HG03095 (cell line): ENCODE measurements around the gene HOXB5.

Experiments used
- ATAC-seq: cut with Tn5 transposase; IDR thresholded peaks from one replicate; pipeline ENCODE4 v1.9.1; 2021; ENCODE audit warnings: moderate library complexity; ENCODE audit not compliant: unreplicated experiment

HOXB5 gene

GRCh38 chr17:48577330-48577945 is 16.1 kb downstream of the HOXB5 start:
- no peak for ATAC-seq

- no peak for ATAC-seq
Measured at GRCh38 chr17:48576479-48577309, 16.9 kb downstream of the HOXB5 start.

DNA sequence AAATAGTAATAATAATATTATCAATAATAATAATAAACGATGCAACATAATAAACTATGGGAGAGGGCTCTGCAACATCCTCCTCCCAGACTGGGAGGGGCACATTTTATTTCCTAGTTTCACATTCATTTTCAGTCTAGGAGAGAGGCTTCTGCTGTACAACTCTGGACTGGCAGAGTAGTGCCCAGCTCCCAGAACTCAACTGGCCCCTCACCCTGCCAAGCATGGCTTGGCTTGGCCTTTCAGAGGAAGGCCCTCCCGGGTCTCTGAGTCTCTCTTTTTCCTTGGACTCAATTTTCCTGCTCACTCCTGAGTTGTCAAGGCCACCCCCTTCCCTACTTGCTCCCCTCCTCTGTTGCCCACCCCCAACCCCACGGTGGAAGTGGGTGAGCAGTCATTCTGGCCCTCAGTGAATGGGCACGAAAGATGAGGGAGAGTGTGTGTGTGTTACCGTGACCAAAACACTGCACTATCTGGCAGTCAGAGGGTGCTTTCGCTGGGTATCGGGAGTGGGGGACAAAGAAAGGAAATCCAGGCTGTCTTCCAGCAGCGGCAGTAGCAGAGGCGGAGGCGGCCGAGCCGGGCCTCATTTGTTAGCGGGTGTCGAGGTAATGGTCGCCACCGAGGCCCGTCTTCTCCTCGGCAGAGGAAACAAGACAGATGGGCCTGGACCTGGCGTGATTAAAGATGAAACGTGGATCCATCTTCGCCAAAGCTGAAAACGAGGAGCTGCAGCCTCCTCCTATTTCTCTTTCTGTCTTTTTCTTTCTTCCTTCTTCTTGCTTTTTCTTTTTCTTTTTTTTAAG is 17.7 kb downstream of the HOXB5 start:
- ATAC-seq: no peak

DNA sequence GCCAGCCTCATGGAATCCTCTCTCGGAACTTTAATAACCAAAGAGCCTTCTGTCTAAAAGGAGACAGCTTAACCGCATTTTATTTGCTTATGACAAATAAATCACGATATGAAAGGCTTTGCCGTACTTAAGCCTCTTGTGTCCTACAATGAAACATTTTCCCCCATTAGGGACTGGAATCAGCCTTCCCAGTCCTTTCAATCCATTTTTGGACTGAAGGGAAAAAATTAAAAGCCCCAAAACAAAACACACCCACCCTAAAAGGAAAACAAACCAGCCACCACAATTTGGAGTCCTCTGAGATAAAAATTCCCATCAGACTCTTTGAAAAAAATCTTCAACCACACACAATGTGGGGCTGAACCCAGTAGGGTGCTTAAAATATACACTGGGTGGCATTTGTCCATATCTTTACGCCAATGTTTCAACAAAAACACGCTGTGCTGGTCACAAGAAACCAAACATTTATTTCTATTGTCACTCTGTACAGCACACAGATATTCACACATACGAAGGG is 18.5 kb downstream of the HOXB5 start:
- ATAC-seq: no peak

- ATAC-seq: no peak
Measured at GRCh38 chr17:48574505-48575065, 19.0 kb downstream of the HOXB5 start.

DNA sequence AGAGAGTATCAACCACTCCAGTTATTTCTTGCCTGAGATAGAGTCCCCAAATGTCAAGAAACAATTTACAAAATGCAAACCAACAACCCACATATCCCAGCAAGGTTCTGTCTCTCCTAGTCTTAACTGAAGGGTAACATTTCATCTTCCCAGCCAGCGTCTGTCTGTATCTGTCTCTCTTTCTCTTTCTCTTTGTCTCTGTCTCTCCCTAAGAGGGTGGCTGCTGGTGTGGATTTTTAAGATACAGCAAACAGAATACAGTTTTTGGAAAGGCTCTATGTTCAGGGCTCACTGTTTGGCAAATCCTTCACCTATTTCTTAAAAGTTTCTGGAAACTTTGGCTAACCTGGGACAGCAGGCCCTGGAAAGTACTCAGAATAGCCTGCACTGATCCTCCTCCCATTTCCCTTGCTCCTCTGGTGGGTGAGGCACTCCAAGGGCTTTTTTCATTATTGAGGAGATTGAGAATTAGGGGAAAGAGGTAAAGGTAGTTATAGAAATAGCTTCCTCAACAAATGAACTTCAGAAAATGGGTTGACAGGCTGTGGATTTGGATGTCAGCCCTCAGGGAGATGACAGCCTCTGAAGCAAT is 21.7 kb downstream of the HOXB5 start:
- ATAC-seq: no peak

GRCh38 chr17:48571024-48571818 is 22.4 kb downstream of the HOXB5 start:
- ATAC-seq: no peak

DNA sequence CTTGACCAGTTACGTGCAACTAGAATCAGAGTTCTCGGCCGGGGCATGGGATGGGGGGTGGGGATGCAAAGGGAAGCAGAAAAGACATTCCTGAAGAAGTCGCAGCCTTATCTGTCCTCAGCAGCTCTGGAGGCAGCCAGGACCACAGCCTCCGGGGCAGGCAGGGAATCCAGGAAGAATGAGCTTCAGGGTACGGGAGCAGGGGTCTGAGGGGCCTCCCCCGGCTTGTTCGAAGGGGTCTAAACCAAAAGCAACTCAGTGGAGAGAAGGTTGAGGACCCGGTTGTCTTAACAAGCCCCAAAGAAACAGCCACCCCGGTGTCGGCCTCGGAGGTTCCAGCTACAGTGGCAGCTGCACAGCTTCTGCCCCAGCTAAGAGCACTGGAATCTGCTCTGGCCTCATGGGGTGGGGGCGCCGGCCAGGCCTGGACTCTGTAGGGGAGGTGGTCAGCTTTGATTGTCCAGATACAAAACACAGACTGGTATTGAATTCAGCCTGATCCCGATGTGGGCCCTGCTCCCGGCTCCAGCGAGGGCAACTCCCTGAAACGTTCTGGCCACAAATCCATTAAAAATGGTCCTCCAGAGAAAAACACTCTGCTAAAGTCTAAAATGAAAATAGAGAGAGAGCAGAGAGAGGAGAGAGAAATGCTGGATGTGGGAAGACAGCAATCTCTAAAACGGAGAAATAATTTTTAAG is 23.1 kb downstream of the HOXB5 start:
- ATAC-seq: no peak

- no peak for ATAC-seq
Measured at GRCh38 chr17:48569674-48570324, 23.8 kb downstream of the HOXB5 start.

- no peak for ATAC-seq
Measured at GRCh38 chr17:48569240-48569582, 24.4 kb downstream of the HOXB5 start.

DNA sequence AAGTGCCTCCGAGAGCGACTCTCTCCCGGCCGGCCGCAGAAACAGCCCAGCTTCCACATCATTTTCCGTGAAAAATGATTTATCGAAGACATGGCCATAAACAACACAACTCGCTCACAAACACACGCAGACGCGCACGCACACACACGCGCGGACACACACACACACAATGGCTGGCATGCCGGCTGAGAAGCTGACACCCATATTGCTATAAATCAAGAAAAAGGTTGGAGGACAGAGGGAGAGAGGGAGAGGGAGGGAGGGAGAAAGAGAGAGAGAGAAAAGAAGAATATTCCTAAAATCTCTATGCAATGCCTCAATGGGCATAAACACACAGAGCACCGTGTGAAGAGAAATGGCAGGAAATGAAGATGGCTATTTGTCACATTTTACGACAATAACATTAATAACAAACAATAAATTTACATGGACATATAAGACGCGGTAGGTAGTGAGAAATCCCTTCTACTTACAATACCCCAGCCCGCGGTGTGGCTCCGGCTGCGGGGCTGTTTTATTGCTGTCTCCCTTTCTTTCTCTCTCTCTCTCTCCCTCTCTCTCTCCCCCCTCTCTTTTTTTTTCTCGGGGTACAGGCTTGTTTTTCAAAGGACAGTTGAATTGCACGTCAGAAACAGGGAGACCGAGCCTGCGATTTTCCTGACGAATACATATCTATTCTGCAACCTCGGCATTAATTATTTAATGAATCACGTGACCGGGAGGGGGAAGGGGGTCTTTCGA is 24.9 kb downstream of the HOXB5 start:
- ATAC-seq: no peak

- ATAC-seq: no peak
Measured at GRCh38 chr17:48567646-48568354, 25.8 kb downstream of the HOXB5 start.

DNA sequence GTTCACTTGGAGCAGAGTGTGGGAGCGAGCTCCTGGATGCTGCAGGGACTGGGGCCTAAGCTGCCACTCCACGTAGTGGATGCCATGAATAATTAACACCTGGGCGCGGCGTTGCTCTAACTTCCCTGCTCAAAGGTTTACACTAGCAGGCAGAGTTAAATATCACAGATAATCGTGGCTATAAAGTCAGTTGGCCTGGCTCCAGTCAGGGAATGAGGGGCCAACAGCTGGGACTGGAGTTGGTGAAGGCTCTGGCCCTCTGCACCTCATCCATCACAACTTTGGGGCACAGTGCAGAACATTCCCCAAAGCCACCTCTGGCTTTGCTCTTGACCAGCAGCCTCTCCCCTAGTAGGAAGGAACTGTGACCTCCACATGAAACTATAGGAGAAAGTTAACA is 26.4 kb downstream of the HOXB5 start:
- no peak for ATAC-seq

DNA sequence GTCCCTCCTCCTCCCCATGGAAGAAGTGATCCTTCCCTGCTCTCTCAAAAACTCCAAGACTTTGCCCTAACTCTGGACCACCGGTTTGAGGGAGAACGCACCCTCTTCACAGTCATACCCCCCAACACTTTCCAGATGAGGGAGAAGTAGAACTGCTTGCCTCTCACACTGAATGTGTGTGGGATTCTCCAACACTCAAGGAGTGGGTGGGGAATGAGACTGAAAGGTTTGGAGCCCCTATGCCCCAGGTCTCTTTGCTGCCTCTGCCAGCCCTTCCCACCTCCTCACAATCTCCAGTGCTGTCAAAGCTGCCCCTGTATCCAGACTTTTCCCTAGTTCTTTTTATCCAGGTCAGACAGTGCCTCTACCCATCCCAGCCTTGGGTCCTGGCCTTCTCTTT is 26.9 kb downstream of the HOXB5 start:
- ATAC-seq: no peak

GRCh38 chr17:48565925-48566710 is 27.5 kb downstream of the HOXB5 start:
- no peak for ATAC-seq

GRCh38 chr17:48565022-48565554 is 28.5 kb downstream of the HOXB5 start:
- ATAC-seq: no peak
